Gastrocnemius medialis (tissue), 4 donors: Measurements from ENCODE around the gene PIGB. TPM values are rescaled to one million over a fixed set of nuclear protein-coding genes. Genes with fewer than 3 reads are reported as not detected.

Experiments
- ATAC-seq, 2 donors: fragments of 150-250 bp; one replicate each; pipeline ENCODE4 v1.9.1; 2016
- DNase-seq, 2 donors: peaks; one replicate each; pipeline ENCODE4 v3.0.0-alpha.2; 2019
- H3K27ac ChIP-seq, 4 donors: fragments of 200-600 bp; sonication (generic); 1 replicate in 1 of 4; 2 replicates in 3 of 4; pipeline ENCODE4 v1.5.1; 2016 to 2018; ENCODE audit warnings: mild to moderate bottlenecking in 2 of 4, moderate library complexity in 1 of 4
- H3K27me3 ChIP-seq, 3 donors: fragments of 200-600 bp; sonication (generic) in 2 of 3; 1 replicate in 1 of 3; 2 replicates in 2 of 3; pipeline versions ENCODE4 v1.5.1 to v1.6.0; 2016 to 2019; ENCODE audit warnings: mild to moderate bottlenecking in 1 of 3, moderate library complexity in 1 of 3
- H3K36me3 ChIP-seq, 2 donors: fragments of 200-600 bp; sonication (generic) in 1 of 2; one replicate each; pipeline ENCODE4 v1.5.1; 2017 to 2018
- H3K4me1 ChIP-seq, 2 donors: fragments of 200-600 bp; sonication (generic) in 1 of 2; one replicate each; pipeline ENCODE4 v1.5.1; 2016 to 2017; ENCODE audit warnings: mild to moderate bottlenecking in 2 of 2
- H3K4me3 ChIP-seq, 4 donors: fragments of 200-600 bp; sonication (generic) in 3 of 4; 1 replicate in 1 of 4; 2 replicates in 3 of 4; pipeline ENCODE4 v1.5.1; 2016 to 2019; ENCODE audit warnings: mild to moderate bottlenecking in 2 of 4
- H3K9me3 ChIP-seq, 3 donors: fragments of 200-600 bp; sonication (generic) in 2 of 3; 1 replicate in 1 of 3; 2 replicates in 2 of 3; pipeline ENCODE4 v1.5.1; 2016 to 2019
- POLR2A ChIP-seq, 2 donors: fragments of 450-650 bp; IDR thresholded peaks; one replicate each; pipeline ENCODE4 v1.6.1; 2017; ENCODE audit warnings: antibody characterized with exemption in 2 of 2, mild to moderate bottlenecking in 2 of 2, moderate library complexity in 2 of 2
- in situ Hi-C, 4 donors: fragments of 200-750 bp; cut with MboI; loops; one replicate each; pipeline versions ENCODE4 v1.15.0 to v1.8.0; 2017; ENCODE audit warnings: low sequenced_read_pairs in 4 of 4
- intact Hi-C: fragments of 100-400 bp; cut with DNase I; formaldehyde crosslinking; loops from one replicate; pipeline ENCODE4 v1.15.1; 2023; ENCODE audit warnings: low total_unique reads
- total RNA-seq, 4 donors: library from RNA; depleted of rRNA; stranded (reverse); fragments of >200 nt; gene quantifications; one replicate each; pipeline versions ENCODE4 v1.1.0 to v1.2.3, GENCODE V29; 2016
- TF ChIP-seq, protein P1 (sequence below), 5 experiments: fragments of 450-650 bp in 3 of 5; fragments of 200-600 bp in 2 of 5; sonication (generic) in 2 of 5; IDR thresholded peaks in 4 of 5; conservative IDR thresholded peaks in 1 of 5; 1 replicate in 4 of 5; 2 replicates in 1 of 5; pipeline ENCODE4 v1.5.1; 2016 to 2019; ENCODE audit warnings: antibody characterized with exemption in 5 of 5, mild to moderate bottlenecking in 3 of 5, moderate library complexity in 3 of 5

Gene PIGB
- total RNA-seq, 4 donors from 2014 or later: 1.2 to 22.9 (median 5.7) TPM

DNA sequence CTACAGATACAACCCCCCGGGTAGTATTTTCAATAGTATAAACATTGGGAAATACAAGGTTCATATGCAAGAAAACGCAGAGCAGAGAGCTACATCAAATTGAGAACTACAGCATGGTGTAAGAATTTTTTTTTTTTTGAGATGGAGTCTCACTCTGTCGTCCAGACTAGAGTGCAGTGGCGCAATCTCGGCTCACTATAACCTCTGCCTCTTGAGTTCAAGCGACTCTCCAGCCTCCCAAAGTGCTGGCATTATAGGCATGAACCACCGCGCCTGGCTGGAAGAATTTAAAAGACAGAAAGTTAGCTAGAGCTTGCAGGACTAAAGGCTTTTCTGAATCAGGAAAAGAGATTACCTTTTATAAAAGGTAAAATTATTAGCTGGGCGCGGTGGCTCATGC, 42.0 kb downstream of the PIGB start:
- no peaks in the 10 kb centered on the region for H3K9me3 ChIP-seq
- no peak overlapping the region for H3K27ac ChIP-seq
- DNase-seq: no peak
- no peak for ATAC-seq
- no peak overlapping the region for H3K4me3 ChIP-seq
- in situ Hi-C loops (no loop called here), intact Hi-C loops (no loop called here)
- no peaks in the 10 kb centered on the region for H3K4me1 ChIP-seq
- no peaks in the 10 kb centered on the region for H3K27me3 ChIP-seq
- TF ChIP-seq, protein P1, sequence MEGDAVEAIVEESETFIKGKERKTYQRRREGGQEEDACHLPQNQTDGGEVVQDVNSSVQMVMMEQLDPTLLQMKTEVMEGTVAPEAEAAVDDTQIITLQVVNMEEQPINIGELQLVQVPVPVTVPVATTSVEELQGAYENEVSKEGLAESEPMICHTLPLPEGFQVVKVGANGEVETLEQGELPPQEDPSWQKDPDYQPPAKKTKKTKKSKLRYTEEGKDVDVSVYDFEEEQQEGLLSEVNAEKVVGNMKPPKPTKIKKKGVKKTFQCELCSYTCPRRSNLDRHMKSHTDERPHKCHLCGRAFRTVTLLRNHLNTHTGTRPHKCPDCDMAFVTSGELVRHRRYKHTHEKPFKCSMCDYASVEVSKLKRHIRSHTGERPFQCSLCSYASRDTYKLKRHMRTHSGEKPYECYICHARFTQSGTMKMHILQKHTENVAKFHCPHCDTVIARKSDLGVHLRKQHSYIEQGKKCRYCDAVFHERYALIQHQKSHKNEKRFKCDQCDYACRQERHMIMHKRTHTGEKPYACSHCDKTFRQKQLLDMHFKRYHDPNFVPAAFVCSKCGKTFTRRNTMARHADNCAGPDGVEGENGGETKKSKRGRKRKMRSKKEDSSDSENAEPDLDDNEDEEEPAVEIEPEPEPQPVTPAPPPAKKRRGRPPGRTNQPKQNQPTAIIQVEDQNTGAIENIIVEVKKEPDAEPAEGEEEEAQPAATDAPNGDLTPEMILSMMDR (IDR thresholded peaks at IDR 0.05 in 4 of 5, conservative IDR thresholded peaks at IDR 0.05 in 1 of 5): no peak
- no peak for TF ChIP-seq POLR2A (IDR thresholded peaks at IDR 0.05)
- peaks cover 0 to 68% of the 10 kb centered on the region in 2 donors for H3K36me3 ChIP-seq

DNA sequence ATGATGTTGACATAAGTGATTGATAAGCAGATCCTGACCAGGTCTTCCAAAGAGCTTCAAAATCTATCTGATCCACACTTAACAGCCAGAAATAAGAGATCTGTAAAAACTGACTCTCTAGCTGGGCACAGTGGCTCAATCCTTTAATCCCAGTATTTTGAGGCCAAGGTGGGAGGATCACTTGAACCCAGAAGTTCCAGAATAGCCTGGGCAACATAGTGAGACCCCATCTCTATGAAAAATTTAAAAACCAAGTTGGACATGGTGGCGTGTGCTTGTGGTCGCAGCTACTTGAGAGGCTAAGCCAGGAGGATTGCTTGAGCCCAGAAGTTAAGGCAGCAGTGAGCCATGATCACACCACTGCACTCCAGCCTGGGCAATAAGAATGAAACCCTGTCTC, 43.6 kb downstream of the PIGB start:
- ATAC-seq (no peak), DNase-seq (no peak)
- no peak for TF ChIP-seq POLR2A (IDR thresholded peaks at IDR 0.05)
- TF ChIP-seq, protein P1 (IDR thresholded peaks at IDR 0.05 in 4 of 5, conservative IDR thresholded peaks at IDR 0.05 in 1 of 5): no peak
- H3K4me1 ChIP-seq: no peaks in the 10 kb centered on the region
- H3K27me3 ChIP-seq: no peaks in the 10 kb centered on the region
- no peak overlapping the region for H3K27ac ChIP-seq
- intact Hi-C loops (no loop called here), in situ Hi-C loops (no loop called here)
- H3K4me3 ChIP-seq: no peak overlapping the region
- no peaks in the 10 kb centered on the region for H3K9me3 ChIP-seq
- peaks cover 0 to 59% of the 10 kb centered on the region in 2 donors for H3K36me3 ChIP-seq

DNA sequence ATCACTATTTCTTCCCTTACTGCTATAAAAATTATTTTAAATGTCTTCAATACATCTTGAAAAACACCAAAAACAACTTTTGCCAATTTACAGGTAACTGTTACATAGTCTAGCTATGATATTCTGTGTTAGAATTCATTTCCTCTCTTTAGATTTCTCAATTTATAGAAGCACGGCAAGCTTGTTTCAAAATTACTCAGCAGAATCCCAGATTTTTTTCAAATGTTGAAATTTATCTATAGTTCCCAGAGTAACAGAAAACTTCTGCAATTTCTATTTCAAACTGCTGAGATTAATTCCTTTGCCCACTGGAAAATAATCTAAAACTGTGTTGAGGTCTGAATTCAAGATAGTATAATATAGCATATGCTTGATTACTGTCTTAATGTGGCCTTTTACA, 48.0 kb downstream of the PIGB start:
- Histone ChIP-seq H3K4me3 (no peak overlapping the region), H3K36me3 (peaks cover 0 to 68% of the 10 kb centered on the region in 2 donors), H3K9me3 (no peaks in the 10 kb centered on the region), H3K27me3 (no peaks in the 10 kb centered on the region), H3K27ac (no peak overlapping the region), H3K4me1 (no peaks in the 10 kb centered on the region)
- no peak for ATAC-seq
- intact Hi-C loops: no loop called here
- no peak for DNase-seq
- in situ Hi-C loops: no loop called here
- TF ChIP-seq, protein P1 (IDR thresholded peaks at IDR 0.05 in 4 of 5, conservative IDR thresholded peaks at IDR 0.05 in 1 of 5): no peak
- TF ChIP-seq POLR2A (IDR thresholded peaks at IDR 0.05): no peak

DNA sequence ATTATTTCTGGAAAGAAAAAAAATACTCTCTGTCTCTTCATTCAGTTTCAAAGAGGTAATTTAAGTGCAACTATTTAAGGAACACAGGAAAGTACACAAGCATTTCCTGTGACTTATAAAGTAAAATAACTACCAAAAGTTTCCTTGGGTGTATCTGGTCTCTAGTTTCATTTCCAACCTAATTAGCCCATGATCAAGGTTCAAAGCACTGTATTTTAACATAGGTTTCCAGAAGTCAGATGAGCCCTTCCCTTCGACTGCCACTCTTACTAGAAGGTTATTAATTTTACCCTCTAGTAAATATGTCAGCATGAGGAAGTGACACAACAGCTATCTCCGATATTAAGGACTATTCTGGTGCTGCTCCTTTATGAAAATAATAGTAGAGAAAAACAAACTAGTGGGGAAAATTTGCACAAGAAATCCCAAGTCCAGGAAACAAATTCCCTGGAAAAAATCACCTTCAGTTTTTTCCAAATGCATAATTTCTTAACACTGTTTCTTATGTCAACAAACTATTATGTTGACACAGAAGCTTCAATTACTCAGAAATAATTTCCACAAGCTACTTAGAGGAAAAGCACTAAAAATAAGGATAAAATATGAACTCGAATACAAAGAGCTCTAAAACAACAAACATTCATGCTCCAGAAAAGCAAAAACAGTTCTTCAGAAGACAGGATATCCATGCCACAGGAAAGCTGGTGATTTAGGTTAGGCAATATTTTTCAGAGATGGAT, 53.8 kb downstream of the PIGB start:
- Histone ChIP-seq H3K4me3 (no peak overlapping the region), H3K27ac (peak overlapping the region; percentile 43 to 61 (median 57)), H3K27me3 (no peaks in the 10 kb centered on the region), H3K36me3 (peaks cover 0 to 66% of the 10 kb centered on the region in 2 donors), H3K4me1 (peaks cover 16% of the 10 kb centered on the region in 2 donors), H3K9me3 (no peaks in the 10 kb centered on the region)
- TF ChIP-seq POLR2A (IDR thresholded peaks at IDR 0.05): no peak
- TF ChIP-seq, protein P1 (IDR thresholded peaks at IDR 0.05 in 4 of 5, conservative IDR thresholded peaks at IDR 0.05 in 1 of 5): no peak
- in situ Hi-C loops: no loop called here
- intact Hi-C loops: no loop called here
- ATAC-seq (no peak), DNase-seq (no peak)
